CD4-positive, CD25-positive, alpha-beta regulatory T cell (primary cell): ENCODE measurements around the gene SLC6A12. TPM values are rescaled to one million over a fixed set of nuclear protein-coding genes. Genes with fewer than 3 reads are reported as not detected.
"Not testable (repeated sequence)": the region's sequence is repeated elsewhere in the genome, so short reads cannot be mapped to it uniquely, and the experiment has no call there.

ENCODE experiments used
- ATAC-seq, 2 donors: fragments of 150-1000 bp; cut with Tn5 transposase; one replicate each; pipeline ENCODE4 v1.10.0; 2021; ENCODE audit warnings: low read depth in 2 of 2, moderate number of reproducible peaks in 2 of 2, moderate library complexity in 1 of 2
- DNase-seq, 3 donors: peaks; one replicate each; pipeline versions ENCODE4 v3.0.0 to v3.0.0-alpha.2; 2012 to 2022; ENCODE audit warnings: mixed read lengths in 1 of 3
- H3K27ac ChIP-seq: one replicate; pipeline ENCODE4 v1.7.0; 2013; ENCODE audit warnings: mild to moderate bottlenecking, low read length; ENCODE audit not compliant: insufficient read depth, poor library complexity, severe bottlenecking
- H3K27me3 ChIP-seq: one replicate; pipeline ENCODE4 v1.7.0; 2013; ENCODE audit warnings: low read length; ENCODE audit not compliant: control insufficient read depth, insufficient read depth
- H3K36me3 ChIP-seq: one replicate; pipeline ENCODE4 v1.7.0; 2013; ENCODE audit warnings: mild to moderate bottlenecking, low read length, moderate library complexity; ENCODE audit not compliant: control insufficient read depth, insufficient read depth
- H3K4me1 ChIP-seq: 2 replicates; pipeline ENCODE4 v1.7.0; 2013; ENCODE audit warnings: mild to moderate bottlenecking, low read length; ENCODE audit not compliant: insufficient read depth, control insufficient read depth, poor library complexity, severe bottlenecking
- H3K4me3 ChIP-seq: one replicate; pipeline ENCODE4 v1.7.0; 2013; ENCODE audit warnings: low read depth, mild to moderate bottlenecking, low read length, moderate library complexity
- H3K9me3 ChIP-seq, 2 experiments: 1 replicate in 1 of 2; 2 replicates in 1 of 2; pipeline ENCODE4 v1.7.0; 2013; ENCODE audit warnings: low read length in 2 of 2, mild to moderate bottlenecking in 1 of 2, moderate library complexity in 1 of 2; ENCODE audit not compliant: control insufficient read depth in 2 of 2
- H3K27ac Mint-ChIP-seq, 3 donors: one replicate each; pipeline ENCODE4 v1.8.0; 2020 to 2022; ENCODE audit warnings: mild to moderate bottlenecking in 3 of 3, mixed read lengths in 3 of 3, moderate library complexity in 2 of 3
- H3K27me3 Mint-ChIP-seq: one replicate; pipeline ENCODE4 v1.8.0; 2022; ENCODE audit warnings: mild to moderate bottlenecking, mixed read lengths
- H3K36me3 Mint-ChIP-seq: one replicate; pipeline ENCODE4 v1.8.0; 2020; ENCODE audit warnings: mixed read lengths
- H3K4me1 Mint-ChIP-seq, 4 donors: one replicate each; pipeline ENCODE4 v1.8.0; 2020 to 2022; ENCODE audit warnings: mixed read lengths in 4 of 4, mild to moderate bottlenecking in 1 of 4
- H3K4me3 Mint-ChIP-seq, 4 donors: one replicate each; pipeline ENCODE4 v1.8.0; 2020 to 2022; ENCODE audit warnings: mild to moderate bottlenecking in 4 of 4, mixed read lengths in 4 of 4, moderate library complexity in 3 of 4
- H3K9me3 Mint-ChIP-seq, 7 donors: one replicate each; pipeline ENCODE4 v1.8.0; 2020 to 2022; ENCODE audit warnings: mixed read lengths in 7 of 7, mild to moderate bottlenecking in 3 of 7, moderate library complexity in 2 of 7
- polyA plus RNA-seq, 4 donors: library from polyadenylated mRNA; unstranded; fragments of 300-500 nt; fragmentation: Illumina TruSeq; gene quantifications; one replicate each; pipeline ENCODE4 v1.2.3, GENCODE V29; 2021
- total RNA-seq: library from RNA; stranded (reverse); gene quantifications from one replicate; pipeline ENCODE4 v1.2.3, GENCODE V29; 2022

SLC6A12 gene
- total and polyA plus RNA-seq, 5 donors from 2014 or later, result not detected

- H3K9me3 ChIP-seq, result no peaks in the 10 kb centered on the region
- no peaks in the 10 kb centered on the region for H3K27me3 ChIP-seq
- ATAC-seq (no peak), DNase-seq (no peak)
- H3K36me3 ChIP-seq, result no peaks in the 10 kb centered on the region
- Mint-ChIP-seq H3K4me1 (peaks cover 0 to 6% (median 0%) of the 10 kb centered on the region in 4 donors), H3K36me3 (no peaks in the 10 kb centered on the region), H3K4me3 (no peak overlapping the region), H3K27ac (no peak overlapping the region), H3K27me3 (peaks cover 15% of the 10 kb centered on the region), H3K9me3 (peaks cover 0 to 3% (median 0%) of the 10 kb centered on the region in 7 donors)
- H3K4me3 ChIP-seq, result no peak overlapping the region
- peaks cover 9% of the 10 kb centered on the region for H3K4me1 ChIP-seq
- H3K27ac ChIP-seq, result no peak overlapping the region
These were observed 20.7 kb downstream of the SLC6A12 start for GRCh38 chr12:193261-193660.

GRCh38 chr12:191541-191940 is 22.4 kb downstream of the SLC6A12 start:
- no peak overlapping the region for H3K27ac Mint-ChIP-seq
- H3K4me3 Mint-ChIP-seq, result no peak overlapping the region
- Histone ChIP-seq H3K36me3 (no peaks in the 10 kb centered on the region), H3K4me1 (peaks cover 9% of the 10 kb centered on the region), H3K27ac (no peak overlapping the region), H3K4me3 (no peak overlapping the region), H3K9me3 (no peaks in the 10 kb centered on the region), H3K27me3 (no peaks in the 10 kb centered on the region)
- H3K9me3 Mint-ChIP-seq, result peaks cover 0 to 2% (median 0%) of the 10 kb centered on the region in 7 donors
- H3K27me3 Mint-ChIP-seq, result peaks cover 16% of the 10 kb centered on the region
- DNase-seq (no peak), ATAC-seq (no peak)
- no peaks in the 10 kb centered on the region for H3K36me3 Mint-ChIP-seq
- peaks cover 0 to 6% (median 0%) of the 10 kb centered on the region in 4 donors for H3K4me1 Mint-ChIP-seq

- Histone ChIP-seq H3K27me3 (no peaks in the 10 kb centered on the region), H3K4me1 (peaks cover 9% of the 10 kb centered on the region), H3K4me3 (no peak overlapping the region), H3K36me3 (no peaks in the 10 kb centered on the region), H3K27ac (no peak overlapping the region), H3K9me3 (no peaks in the 10 kb centered on the region)
- no peak overlapping the region for H3K4me3 Mint-ChIP-seq
- H3K9me3 Mint-ChIP-seq, result peaks cover 0 to 2% (median 0%) of the 10 kb centered on the region in 7 donors
- peaks cover 0 to 6% (median 0%) of the 10 kb centered on the region in 4 donors for H3K4me1 Mint-ChIP-seq
- peaks cover 20% of the 10 kb centered on the region for H3K27me3 Mint-ChIP-seq
- H3K36me3 Mint-ChIP-seq, result no peaks in the 10 kb centered on the region
- H3K27ac Mint-ChIP-seq, result no peak overlapping the region
- no peak for ATAC-seq
- DNase-seq, result no peak
These were observed 23.1 kb downstream of the SLC6A12 start for GRCh38 chr12:190881-191280.

- Histone ChIP-seq H3K27me3 (no peaks in the 10 kb centered on the region), H3K36me3 (no peaks in the 10 kb centered on the region), H3K4me1 (peaks cover 9% of the 10 kb centered on the region), H3K4me3 (no peak overlapping the region), H3K27ac (no peak overlapping the region), H3K9me3 (no peaks in the 10 kb centered on the region)
- H3K9me3 Mint-ChIP-seq, result peaks cover 0 to 2% (median 0%) of the 10 kb centered on the region in 7 donors
- H3K4me3 Mint-ChIP-seq, result peak overlapping the region in 1 of 4 donors; percentile 72
- peaks cover 20% of the 10 kb centered on the region for H3K27me3 Mint-ChIP-seq
- peaks cover 0 to 6% (median 0%) of the 10 kb centered on the region in 4 donors for H3K4me1 Mint-ChIP-seq
- no peak for DNase-seq
- no peaks in the 10 kb centered on the region for H3K36me3 Mint-ChIP-seq
- no peak for ATAC-seq
- H3K27ac Mint-ChIP-seq, result no peak overlapping the region
These were observed 24.4 kb downstream of the SLC6A12 start for GRCh38 chr12:189622-189962.

GRCh38 chr12:188910-189621 is 24.9 kb downstream of the SLC6A12 start:
- no peaks in the 10 kb centered on the region for H3K9me3 ChIP-seq
- peak; percentile 38 to 59 for ATAC-seq
- Mint-ChIP-seq H3K27ac (no peak overlapping the region), H3K4me3 (peak overlapping the region in 2 of 4 donors; percentile 80 to 87), H3K27me3 (peaks cover 20% of the 10 kb centered on the region), H3K4me1 (peaks cover 0 to 6% (median 0%) of the 10 kb centered on the region in 4 donors), H3K36me3 (no peaks in the 10 kb centered on the region), H3K9me3 (peaks cover 0 to 2% (median 0%) of the 10 kb centered on the region in 7 donors)
- H3K4me3 ChIP-seq, result no peak overlapping the region
- peaks cover 9% of the 10 kb centered on the region for H3K4me1 ChIP-seq
- H3K36me3 ChIP-seq, result no peaks in the 10 kb centered on the region
- no peak overlapping the region for H3K27ac ChIP-seq
- no peaks in the 10 kb centered on the region for H3K27me3 ChIP-seq
- peak in 2 of 3 donors; percentile 18 to 41 for DNase-seq

GRCh38 chr12:187986-188909 is 25.7 kb downstream of the SLC6A12 start:
- ATAC-seq, result not testable (repeated sequence)

GRCh38 chr12:186006-186625 is 27.8 kb downstream of the SLC6A12 start:
- H3K4me3 Mint-ChIP-seq, result no peak overlapping the region
- no peaks in the 10 kb centered on the region for H3K36me3 Mint-ChIP-seq
- H3K9me3 ChIP-seq, result no peaks in the 10 kb centered on the region
- H3K27ac Mint-ChIP-seq, result no peak overlapping the region
- no peak overlapping the region for H3K27ac ChIP-seq
- H3K4me1 ChIP-seq, result peaks cover 9% of the 10 kb centered on the region
- DNase-seq, result no peak
- peaks cover 0 to 2% (median 0%) of the 10 kb centered on the region in 7 donors for H3K9me3 Mint-ChIP-seq
- H3K27me3 ChIP-seq, result no peaks in the 10 kb centered on the region
- no peaks in the 10 kb centered on the region for H3K36me3 ChIP-seq
- peaks cover 0 to 6% (median 0%) of the 10 kb centered on the region in 4 donors for H3K4me1 Mint-ChIP-seq
- no peak overlapping the region for H3K4me3 ChIP-seq
- peaks cover 16% of the 10 kb centered on the region for H3K27me3 Mint-ChIP-seq
- no peak for ATAC-seq

More at GRCh38 chr12:187986-188909, 25.7 kb downstream of the SLC6A12 start:
- not testable (repeated sequence) for H3K36me3 ChIP-seq, H3K27ac Mint-ChIP-seq, H3K4me1 ChIP-seq, H3K36me3 Mint-ChIP-seq, H3K4me3 ChIP-seq, H3K4me1 Mint-ChIP-seq, H3K27me3 ChIP-seq, H3K9me3 Mint-ChIP-seq, H3K9me3 ChIP-seq, H3K27ac ChIP-seq, DNase-seq
- Mint-ChIP-seq H3K27me3 (peaks cover 23% of the 10 kb centered on the region), H3K4me3 (peak overlapping the region in 2 of 4 donors; percentile 80 to 87)
